Keratinocyte (primary cell): Measurements from ENCODE around the gene CDK14.

Experiments
- CTCF ChIP-seq, 3 experiments: IDR thresholded peaks in 1 of 3; conservative IDR thresholded peaks in 1 of 3; optimal IDR thresholded peaks in 1 of 3; 2 replicates in 2 of 3; 3 replicates in 1 of 3; pipeline versions ENCODE3 to v1.5.1; 2011; ENCODE audit warnings: low read length in 3 of 3, mild to moderate bottlenecking in 3 of 3, moderate library complexity in 2 of 3, control low read depth in 1 of 3, inconsistent platforms in 1 of 3; ENCODE audit not compliant: insufficient read depth in 2 of 3; ENCODE audit errors: extremely low read depth in 1 of 3
- EZH2 ChIP-seq: IDR thresholded peaks from one replicate; pipeline ENCODE4 v1.6.1; 2012; ENCODE audit warnings: inconsistent platforms, mild to moderate bottlenecking, low read length, moderate library complexity

GRCh38 chr7:91090684-91091083 lies 494.6 kb downstream of the CDK14 start:
- TF ChIP-seq CTCF (optimal IDR thresholded peaks at IDR 0.05 in 1 of 3, IDR thresholded peaks at IDR 0.05 in 1 of 3, conservative IDR thresholded peaks at IDR 0.05 in 1 of 3; ENCODE audit: extremely low read depth in 1 of 3, insufficient read depth in 2 of 3, low read length in 3 of 3), result no peak
- TF ChIP-seq EZH2, result no peak
